Thyroid gland (tissue), 4 donors: ENCODE results near the gene CDC123. TPM values are rescaled to one million over a fixed set of nuclear protein-coding genes. Genes with fewer than 3 reads are reported as not detected.
A peak's percentile ranks its signal among the peaks of the same experiment; 100 is the strongest.
"Not testable (repeated sequence)": the region's sequence is repeated elsewhere in the genome, so short reads cannot be mapped to it uniquely, and the experiment has no call there.

Source experiments
- DNase-seq, 2 donors: peaks; one replicate each; pipeline ENCODE4 v3.0.0-alpha.2; 2019
- H3K27ac ChIP-seq, 3 donors: fragments of 200-600 bp; sonication (generic); 1 replicate in 2 of 3; 2 replicates in 1 of 3; pipeline ENCODE4 v1.5.1; 2016 to 2019; ENCODE audit warnings: mild to moderate bottlenecking in 1 of 3, moderate library complexity in 1 of 3
- H3K27me3 ChIP-seq: fragments of 200-600 bp; sonication (generic); one replicate; pipeline ENCODE4 v1.5.1; 2019
- H3K36me3 ChIP-seq, 2 donors: fragments of 200-600 bp; sonication (generic); one replicate each; pipeline ENCODE4 v1.5.1; 2016 to 2019
- H3K4me1 ChIP-seq, 2 donors: fragments of 200-600 bp; sonication (generic); one replicate each; pipeline ENCODE4 v1.5.1; 2017 to 2019
- H3K4me3 ChIP-seq, 3 donors: fragments of 200-600 bp; sonication (generic); replicated peaks in 1 of 3; 1 replicate in 2 of 3; 2 replicates in 1 of 3; pipeline ENCODE4 v1.5.1; 2016; ENCODE audit warnings: mild to moderate bottlenecking in 1 of 3
- H3K9me3 ChIP-seq: fragments of 200-600 bp; sonication (generic); one replicate; pipeline ENCODE4 v1.5.1; 2017
- POLR2A ChIP-seq, 2 donors: fragments of 450-650 bp; IDR thresholded peaks; one replicate each; pipeline ENCODE4 v1.6.1; 2017; ENCODE audit warnings: antibody characterized with exemption in 2 of 2, mild to moderate bottlenecking in 2 of 2, moderate library complexity in 1 of 2
- WGBS, 2 donors: methylation state at CpG; one replicate each; pipeline ENCODE4 v1.1.5; 2017; 5-methylcytosine and 5-hydroxymethylcytosine counted together
- intact Hi-C: fragments of 100-400 bp; cut with DNase I; formaldehyde crosslinking; loops from one replicate; pipeline ENCODE4 v1.15.1; 2023
- total RNA-seq, 4 donors: library from RNA; depleted of rRNA; stranded (reverse); fragments of >200 nt; gene quantifications; one replicate each; pipeline ENCODE4 v1.2.3, GENCODE V29; 2016
- TF ChIP-seq, protein P1 (sequence below), 6 experiments: fragments of 200-600 bp in 3 of 6; fragments of 450-650 bp in 3 of 6; sonication (generic) in 3 of 6; IDR thresholded peaks; one replicate each; pipeline ENCODE4 v1.5.1; 2016 to 2019; ENCODE audit warnings: antibody characterized with exemption in 6 of 6, mild to moderate bottlenecking in 2 of 6, inconsistent platforms in 1 of 6, moderate library complexity in 1 of 6

Gene CDC123
- total RNA-seq, 4 donors from 2014 or later = 50.7 to 88.2 (median 68.9) TPM

DNA sequence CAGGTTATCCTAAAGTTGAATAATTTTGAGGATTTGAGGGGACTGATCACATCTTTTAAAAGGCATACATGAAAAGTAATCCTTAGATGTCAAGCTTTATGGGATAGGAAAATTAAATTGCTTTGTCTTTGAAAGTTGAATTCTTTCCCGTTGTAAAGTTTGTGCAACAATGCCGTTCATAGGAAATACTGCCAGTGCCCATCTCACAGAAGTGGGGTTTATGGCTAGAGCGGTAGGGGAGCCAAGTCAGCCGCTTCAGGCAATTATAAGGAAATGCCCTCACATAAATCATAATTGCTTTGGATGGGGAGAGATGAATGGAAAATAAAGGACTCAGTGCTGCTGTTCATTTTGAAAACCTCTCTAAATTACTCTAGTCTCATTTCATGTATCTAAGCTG is 18.1 kb downstream of the CDC123 start:
- H3K27ac ChIP-seq = no peak overlapping the region
- peaks cover 6 to 21% of the 10 kb centered on the region in 2 donors for H3K36me3 ChIP-seq
- peaks cover 0 to 4% of the 10 kb centered on the region in 2 donors for H3K4me1 ChIP-seq
- DNase-seq = no peak
- TF ChIP-seq, protein P1, sequence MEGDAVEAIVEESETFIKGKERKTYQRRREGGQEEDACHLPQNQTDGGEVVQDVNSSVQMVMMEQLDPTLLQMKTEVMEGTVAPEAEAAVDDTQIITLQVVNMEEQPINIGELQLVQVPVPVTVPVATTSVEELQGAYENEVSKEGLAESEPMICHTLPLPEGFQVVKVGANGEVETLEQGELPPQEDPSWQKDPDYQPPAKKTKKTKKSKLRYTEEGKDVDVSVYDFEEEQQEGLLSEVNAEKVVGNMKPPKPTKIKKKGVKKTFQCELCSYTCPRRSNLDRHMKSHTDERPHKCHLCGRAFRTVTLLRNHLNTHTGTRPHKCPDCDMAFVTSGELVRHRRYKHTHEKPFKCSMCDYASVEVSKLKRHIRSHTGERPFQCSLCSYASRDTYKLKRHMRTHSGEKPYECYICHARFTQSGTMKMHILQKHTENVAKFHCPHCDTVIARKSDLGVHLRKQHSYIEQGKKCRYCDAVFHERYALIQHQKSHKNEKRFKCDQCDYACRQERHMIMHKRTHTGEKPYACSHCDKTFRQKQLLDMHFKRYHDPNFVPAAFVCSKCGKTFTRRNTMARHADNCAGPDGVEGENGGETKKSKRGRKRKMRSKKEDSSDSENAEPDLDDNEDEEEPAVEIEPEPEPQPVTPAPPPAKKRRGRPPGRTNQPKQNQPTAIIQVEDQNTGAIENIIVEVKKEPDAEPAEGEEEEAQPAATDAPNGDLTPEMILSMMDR (IDR thresholded peaks at IDR 0.05) = no peak
- TF ChIP-seq POLR2A (IDR thresholded peaks at IDR 0.05) = no peak
- H3K4me3 ChIP-seq = no peak overlapping the region
- whole genome bisulfite sequencing, 2 donors = 77 to 84% methylated on average over 4 of the region's 4 CpGs
- no peaks in the 10 kb centered on the region for H3K27me3 ChIP-seq
- intact Hi-C loops = no loop called here
- H3K9me3 ChIP-seq = no peaks in the 10 kb centered on the region

DNA sequence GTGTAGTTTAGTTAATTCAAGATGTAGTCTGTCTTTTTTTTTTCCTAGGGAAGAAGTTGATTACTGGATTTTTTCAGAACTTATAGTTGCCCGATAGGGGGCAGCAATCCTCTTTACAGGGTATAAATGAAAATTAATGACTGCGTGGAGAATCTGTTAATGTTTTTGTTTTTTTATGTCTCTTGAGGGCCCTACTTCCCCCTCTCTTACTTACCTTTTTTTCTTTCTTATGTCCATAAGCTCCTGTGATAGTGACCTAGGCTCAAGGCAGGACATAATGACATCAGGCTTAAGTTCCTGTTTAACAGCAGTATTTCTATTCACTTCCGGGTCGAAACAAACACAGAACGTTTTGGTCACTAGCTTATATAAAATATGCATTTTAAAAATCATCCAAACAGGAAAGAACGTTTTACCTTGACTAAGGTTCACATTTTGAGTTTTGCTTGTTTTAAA is 18.8 kb downstream of the CDC123 start:
- WGBS, 2 donors = 34% methylated on average over 6 of the region's 6 CpGs
- H3K9me3 ChIP-seq = no peaks in the 10 kb centered on the region
- no peak for TF ChIP-seq POLR2A (IDR thresholded peaks at IDR 0.05)
- TF ChIP-seq, protein P1 (IDR thresholded peaks at IDR 0.05) = peak; percentile 26 to 76 (median 60)
- peak; percentile 19 to 32 for DNase-seq
- intact Hi-C loops = no loop called here
- H3K27me3 ChIP-seq = no peaks in the 10 kb centered on the region
- H3K27ac ChIP-seq = no peak overlapping the region
- no peak overlapping the region for H3K4me3 ChIP-seq
- H3K36me3 ChIP-seq = peaks cover 6 to 21% of the 10 kb centered on the region in 2 donors
- peaks cover 0 to 4% of the 10 kb centered on the region in 2 donors for H3K4me1 ChIP-seq

DNA sequence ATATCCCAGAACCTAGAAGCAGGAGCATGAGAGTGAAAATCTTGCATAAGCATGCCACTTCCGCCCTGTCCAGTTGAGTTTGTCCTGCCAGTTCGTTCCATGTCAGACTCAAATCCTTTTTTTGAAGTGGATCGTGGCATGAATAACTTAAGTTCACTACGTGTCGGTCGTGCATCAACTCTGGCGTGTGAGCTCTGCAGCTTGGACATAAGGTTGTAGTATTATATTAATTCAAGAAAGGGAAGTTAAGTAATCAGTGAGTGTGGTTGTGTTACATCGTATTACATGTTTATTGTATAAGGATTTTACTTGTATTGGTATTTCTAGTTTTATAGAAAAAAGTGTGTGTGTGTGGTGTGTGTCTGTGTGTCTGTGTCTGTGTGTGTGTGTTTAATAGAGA is 23.0 kb downstream of the CDC123 start:
- no peak overlapping the region for H3K27ac ChIP-seq
- H3K4me1 ChIP-seq = peaks cover 4 to 6% of the 10 kb centered on the region in 2 donors
- DNase-seq = no peak
- no peak overlapping the region for H3K4me3 ChIP-seq
- no peaks in the 10 kb centered on the region for H3K27me3 ChIP-seq
- TF ChIP-seq, protein P1 (IDR thresholded peaks at IDR 0.05) = no peak
- no peak for TF ChIP-seq POLR2A (IDR thresholded peaks at IDR 0.05)
- H3K36me3 ChIP-seq = peaks cover 0 to 9% of the 10 kb centered on the region in 2 donors
- H3K9me3 ChIP-seq = no peaks in the 10 kb centered on the region
- 94 to 96% methylated on average over 8 of the region's 8 CpGs for WGBS, 2 donors
- intact Hi-C loops = no loop called here

DNA sequence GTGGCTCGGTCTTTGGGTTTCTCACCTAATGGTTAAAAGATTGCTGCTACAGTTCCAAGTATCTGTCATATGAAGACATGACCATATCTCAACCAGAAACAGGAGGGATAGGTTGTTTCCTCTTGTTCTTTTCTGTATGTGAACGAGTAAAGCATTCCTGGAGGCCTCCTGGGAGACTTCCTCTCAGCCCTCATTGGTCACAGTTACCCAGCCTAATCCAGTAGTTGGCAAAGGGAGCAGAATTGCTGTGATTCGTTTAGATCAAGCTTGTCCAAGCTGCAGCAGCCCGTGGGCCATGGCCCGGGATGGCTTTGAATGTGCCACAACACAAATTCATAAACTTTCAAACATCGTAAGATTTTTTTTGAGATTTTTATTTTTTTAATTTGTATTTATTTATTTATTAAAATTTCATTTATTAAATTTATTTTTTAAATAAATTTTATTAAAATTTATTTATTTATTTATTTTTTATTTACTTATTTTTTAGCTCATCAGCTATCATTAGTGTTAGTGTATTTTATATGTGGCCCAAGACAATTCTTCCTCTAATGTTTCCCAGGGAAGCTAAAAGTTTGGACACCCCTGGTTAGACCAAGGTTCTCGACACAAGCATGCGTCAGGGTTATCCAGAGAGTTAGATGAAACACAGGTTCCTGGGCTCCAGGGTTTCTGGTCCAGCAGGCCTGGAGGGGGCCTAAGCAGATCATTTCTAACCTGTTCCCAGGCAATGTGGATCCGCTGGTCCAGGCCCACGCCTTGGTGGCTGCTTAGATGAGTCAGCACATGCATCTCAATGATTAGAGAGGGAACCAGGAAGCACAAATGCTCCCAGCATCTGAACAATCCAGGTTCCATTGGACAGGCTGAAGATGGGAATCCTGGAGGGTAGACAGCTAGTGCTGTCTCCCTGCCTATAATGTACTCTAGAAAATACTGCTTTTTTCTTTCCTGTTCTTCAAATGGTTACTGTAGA is 25.6 kb downstream of the CDC123 start:
- Histone ChIP-seq H3K36me3 (peaks cover 0 to 9% of the 10 kb centered on the region in 2 donors), H3K4me3 (no peak overlapping the region), H3K27ac (no peak overlapping the region), H3K4me1 (peaks cover 0 to 8% of the 10 kb centered on the region in 2 donors), H3K9me3 (no peaks in the 10 kb centered on the region), H3K27me3 (no peaks in the 10 kb centered on the region)
- WGBS, 2 donors = 89 to 95% methylated on average over 10 of the region's 10 CpGs
- TF ChIP-seq, protein P1 (IDR thresholded peaks at IDR 0.05) = no peak
- TF ChIP-seq POLR2A (IDR thresholded peaks at IDR 0.05) = no peak
- no peak for DNase-seq
- intact Hi-C loops = no loop called here

DNA sequence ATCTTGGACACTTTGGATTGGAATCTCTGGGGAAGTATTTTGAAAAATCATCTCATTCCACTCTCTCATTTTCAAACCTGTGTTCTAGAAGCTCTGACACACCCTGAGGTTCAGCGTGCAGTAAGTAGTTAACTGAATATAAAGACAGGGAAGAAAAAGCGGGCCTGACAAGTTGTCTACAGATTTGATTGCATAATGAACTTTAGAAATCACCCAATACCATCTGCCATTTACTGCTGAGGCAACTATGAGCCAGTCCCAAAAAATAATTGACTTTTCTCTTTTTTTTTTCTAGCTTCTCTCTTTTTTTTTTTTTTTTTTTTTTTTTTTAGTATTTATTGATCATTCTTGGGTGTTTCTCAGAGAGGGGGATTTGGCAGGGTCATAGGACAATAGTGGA is 29.5 kb downstream of the CDC123 start:
- no peak for DNase-seq
- peaks cover 0 to 8% of the 10 kb centered on the region in 2 donors for H3K4me1 ChIP-seq
- 88 to 90% methylated on average over 2 of the region's 2 CpGs for WGBS, 2 donors
- no peaks in the 10 kb centered on the region for H3K36me3 ChIP-seq
- TF ChIP-seq, protein P1 (IDR thresholded peaks at IDR 0.05) = no peak
- no peak for TF ChIP-seq POLR2A (IDR thresholded peaks at IDR 0.05)
- intact Hi-C loops = no loop called here
- H3K9me3 ChIP-seq = no peaks in the 10 kb centered on the region
- no peaks in the 10 kb centered on the region for H3K27me3 ChIP-seq
- no peak overlapping the region for H3K27ac ChIP-seq
- H3K4me3 ChIP-seq = no peak overlapping the region

DNA sequence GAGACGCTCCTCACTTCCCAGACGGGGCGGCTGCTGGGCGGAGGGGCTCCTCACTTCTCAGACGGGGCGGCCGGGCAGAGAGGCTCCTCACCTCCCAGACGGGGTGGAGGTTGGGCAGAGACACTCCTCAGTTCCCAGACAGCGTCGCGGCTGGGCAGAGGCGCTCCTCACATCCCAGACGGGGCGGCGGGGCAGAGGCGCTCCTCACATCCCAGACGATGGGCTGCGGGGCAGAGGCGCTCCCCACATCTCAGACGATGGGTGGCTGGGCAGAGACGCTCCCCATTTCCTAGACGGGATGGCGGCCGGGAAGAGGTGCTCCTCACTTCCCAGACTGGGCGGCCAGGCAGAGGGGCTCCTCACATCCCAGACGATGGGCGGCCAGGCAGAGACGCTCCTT is 30.4 kb downstream of the CDC123 start:
- intact Hi-C loops, H3K36me3 ChIP-seq: not testable (repeated sequence)
- WGBS, 2 donors = 99 to 100% methylated on average over 8 to 11 of the region's 28 CpGs

More for the DNA sequence above, 30.4 kb downstream of the CDC123 start:
- not testable (repeated sequence) for H3K9me3 ChIP-seq, DNase-seq, H3K4me1 ChIP-seq, H3K4me3 ChIP-seq, H3K27ac ChIP-seq, H3K27me3 ChIP-seq
